Activated naive CD4-positive, alpha-beta T cell treated with Interleukin-2 at 50 U/mL for 16 hours (primary cell): Measurements from ENCODE around the gene LTF.

ENCODE experiments used
- DNase-seq: peaks from one replicate; pipeline ENCODE4 v3.0.0-alpha.2; 2020

Gene LTF

DNA sequence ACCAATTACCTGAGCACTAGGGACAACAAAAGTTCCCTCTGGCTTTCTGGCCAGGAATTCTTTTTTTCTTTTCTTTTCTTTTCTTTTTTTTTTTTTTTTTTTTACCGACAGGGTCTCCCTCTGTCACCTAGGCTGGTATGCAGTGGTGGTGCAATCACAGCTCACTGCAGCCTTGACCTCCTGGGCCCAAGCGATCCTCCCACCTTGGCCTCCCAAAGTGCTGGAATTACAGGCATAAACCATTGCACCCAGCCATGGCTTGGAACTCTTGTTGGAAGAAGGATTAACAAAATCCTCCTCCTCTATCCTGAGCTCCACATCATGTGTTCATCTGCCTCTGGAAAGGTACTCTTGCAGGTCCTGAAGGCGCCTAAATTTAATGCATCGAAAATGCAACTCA, 2.9 kb upstream of the LTF start:
- DNase-seq: no peak

DNA sequence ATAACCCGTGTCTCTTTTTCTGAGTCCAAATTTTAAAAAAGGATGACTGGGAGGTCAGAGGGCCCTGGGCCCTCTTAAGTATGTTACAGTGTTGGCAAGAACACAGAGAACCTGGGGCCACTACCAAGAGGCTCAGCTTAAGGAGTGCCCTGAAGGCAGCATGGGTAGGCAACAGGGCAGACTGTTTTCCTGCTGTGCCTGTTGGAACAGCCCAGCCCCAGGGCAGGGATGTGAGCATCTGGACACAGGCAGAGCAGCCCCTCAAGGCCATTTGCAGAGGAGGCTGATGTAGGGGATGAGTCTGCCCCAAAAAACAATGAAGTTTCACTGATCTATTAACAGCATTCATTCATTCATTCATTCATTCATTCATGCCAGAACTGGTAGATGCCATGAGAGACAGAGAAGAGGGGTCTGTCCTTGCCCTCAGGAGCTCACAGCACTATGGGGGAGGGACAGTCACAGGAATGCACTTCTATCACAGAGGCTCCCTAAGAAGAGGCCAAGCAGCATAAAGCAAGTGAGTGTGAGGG, 2.2 kb upstream of the LTF start:
- DNase-seq: no peak

DNA sequence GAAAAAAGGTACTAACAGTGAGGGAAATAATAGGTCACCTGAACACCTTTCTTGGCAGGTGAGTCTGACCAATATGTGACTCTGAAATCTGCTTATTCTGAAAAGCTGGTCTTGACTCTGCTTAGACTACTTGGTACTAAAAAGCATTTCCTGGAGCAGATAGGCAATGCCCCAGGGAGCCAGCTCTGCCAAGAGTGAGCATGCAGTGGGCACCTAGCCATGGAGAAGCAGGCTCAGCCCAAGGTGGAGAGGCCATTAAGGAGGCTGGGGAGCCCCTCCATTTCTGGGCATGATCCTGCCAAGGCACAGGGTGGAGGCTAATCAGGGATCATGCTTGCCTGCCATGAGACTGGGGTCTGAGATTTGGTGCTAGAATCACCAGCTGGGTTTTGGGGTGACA, 1.6 kb upstream of the LTF start:
- no peak for DNase-seq

DNA sequence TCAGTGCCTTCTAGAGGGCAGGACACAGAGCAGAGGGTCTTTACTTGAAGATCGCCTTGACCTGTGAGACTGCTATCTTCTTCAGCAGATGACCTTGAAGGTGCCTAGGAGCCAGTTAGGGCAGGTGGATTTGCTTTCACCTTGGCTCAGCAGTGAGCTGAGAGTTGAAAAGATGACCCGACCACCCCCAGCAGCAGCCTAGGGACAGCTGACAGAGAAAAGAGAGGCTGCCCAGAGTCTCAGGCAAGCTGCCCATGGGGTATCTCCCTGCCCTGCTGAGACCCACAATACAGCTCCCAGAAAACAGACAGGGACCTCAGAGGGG, 453 bp upstream of the LTF start:
- no peak for DNase-seq

DNA sequence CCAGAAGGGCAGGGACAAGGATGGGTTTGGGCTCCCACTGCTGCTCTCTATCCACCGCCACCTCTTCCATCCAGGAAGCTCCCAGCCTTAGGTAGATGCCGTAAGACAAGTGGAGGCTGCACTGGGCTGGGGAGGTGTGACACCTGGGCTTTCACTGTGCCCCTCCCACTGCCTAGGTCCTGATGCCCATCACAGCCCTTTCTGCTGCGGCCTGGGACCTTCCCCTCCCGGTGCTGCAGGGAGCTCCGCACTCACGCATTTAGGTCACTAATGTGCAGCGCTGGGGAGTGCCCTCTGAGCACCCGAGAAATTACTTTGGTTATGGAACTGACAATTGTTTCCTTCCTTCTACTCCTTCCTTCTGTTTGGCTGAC, 850 bp downstream of the LTF start:
- DNase-seq: no peak

DNA sequence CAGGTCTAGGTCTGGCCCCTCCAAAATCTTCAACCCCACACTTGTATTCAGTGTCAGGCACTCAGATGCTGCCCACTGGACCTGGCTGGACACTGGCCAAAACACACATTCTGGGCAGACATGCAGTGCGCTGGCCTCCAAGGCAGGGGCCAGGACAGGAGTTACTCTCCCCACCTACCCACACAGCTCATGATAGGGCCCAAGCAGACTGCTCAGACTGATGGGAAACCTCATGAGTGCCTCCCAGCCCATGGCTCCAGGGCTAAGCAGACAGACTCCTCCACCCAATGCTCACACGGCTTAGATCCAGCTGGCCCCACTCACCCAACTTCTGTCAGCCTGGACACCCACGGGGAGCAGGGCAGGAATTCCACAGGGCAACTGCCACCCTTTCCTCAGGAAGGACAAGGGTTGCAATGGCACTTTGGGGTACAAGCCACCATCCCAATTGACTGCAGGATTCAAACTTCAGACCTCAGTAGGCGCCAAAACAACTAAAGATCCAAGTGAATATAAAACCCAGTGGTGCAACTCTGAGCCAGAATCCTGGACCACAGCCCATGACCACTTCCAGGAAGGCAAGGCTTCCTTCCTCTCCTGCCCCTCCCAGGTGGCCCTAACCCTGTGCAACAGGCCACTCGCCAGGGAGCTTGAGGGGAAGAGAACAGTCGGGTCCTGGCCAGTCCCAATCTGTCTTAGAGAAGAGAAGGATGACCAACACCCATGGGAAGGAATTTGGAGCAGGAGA, 1.4 kb downstream of the LTF start:
- no peak for DNase-seq

DNA sequence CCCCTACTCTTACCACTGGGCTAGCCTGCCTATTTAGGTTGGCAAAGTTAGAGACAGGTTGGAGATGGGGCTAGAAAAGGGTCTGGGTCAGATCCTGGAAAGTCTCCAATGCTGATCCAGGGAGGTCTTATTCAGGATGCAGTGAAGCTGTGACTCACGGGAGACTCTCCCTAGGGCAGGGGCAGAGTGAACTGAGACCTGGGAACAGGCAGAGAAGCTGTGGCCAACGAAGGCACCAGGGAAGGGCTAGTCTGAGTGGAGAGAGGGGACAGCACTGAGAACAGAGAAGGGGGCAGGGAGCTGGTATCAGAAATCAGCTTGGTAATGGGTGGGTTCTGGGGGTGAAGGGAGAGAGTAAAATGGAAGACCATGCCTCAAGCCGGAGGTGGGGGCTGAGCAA, 2.2 kb downstream of the LTF start:
- DNase-seq: no peak

DNA sequence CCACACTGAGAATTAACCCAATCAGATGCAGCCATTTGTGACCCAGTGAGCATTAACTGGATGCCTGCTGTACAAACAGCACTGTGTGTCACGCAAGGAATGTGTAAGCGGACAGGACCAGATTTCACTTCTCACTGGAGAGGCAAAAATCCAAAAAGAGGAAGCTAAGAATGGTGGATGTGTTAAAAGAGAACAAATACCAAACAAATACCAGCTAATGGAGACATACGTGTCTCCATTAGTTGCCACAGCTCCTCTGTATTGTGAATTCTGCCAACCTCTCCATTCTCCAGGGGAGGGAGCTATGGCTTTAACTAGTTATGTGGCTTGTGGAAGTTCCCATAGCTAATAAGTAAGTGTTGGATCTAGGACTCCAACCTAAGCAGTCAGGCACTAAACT, 2.6 kb downstream of the LTF start:
- DNase-seq: no peak

DNA sequence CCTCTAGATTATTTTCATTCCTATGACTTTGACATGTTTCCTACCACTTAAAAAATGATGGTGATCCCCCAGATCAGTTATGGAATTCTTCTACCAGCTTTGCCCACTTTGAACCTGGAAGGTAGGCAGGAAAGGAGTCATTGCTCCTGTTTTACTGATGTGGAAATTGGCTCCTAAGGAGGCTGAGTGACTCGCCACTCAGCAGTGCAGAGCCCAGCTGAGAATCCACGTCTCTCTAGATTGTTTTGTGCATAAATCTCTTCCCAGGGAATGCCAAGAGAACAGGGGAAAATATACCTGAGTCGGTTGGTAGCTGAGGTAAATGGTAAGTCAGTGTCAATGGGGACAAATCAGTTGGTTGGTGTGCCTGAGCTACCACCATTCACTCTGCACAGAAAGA, 4.7 kb downstream of the LTF start:
- DNase-seq: no peak

DNA sequence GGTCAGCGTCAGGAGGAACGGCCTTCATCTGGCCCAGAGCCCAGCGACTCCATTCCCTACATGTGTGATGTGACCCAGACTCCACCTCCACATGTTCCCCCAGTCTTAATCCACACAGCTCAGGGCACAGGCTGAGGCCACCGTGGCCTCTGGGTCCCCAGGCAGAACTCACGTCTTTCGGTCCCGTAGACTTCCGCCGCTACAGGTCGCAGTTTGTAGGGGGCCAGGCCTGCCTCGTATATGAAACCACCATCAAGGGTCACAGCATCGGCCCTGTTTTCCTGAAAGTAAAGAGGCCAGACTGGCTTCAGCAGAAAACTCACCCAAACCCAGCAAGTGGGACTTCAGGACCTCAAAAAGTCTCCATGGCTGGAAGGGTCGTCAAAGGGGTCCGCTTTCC, 8.6 kb downstream of the LTF start:
- DNase-seq: no peak

DNA sequence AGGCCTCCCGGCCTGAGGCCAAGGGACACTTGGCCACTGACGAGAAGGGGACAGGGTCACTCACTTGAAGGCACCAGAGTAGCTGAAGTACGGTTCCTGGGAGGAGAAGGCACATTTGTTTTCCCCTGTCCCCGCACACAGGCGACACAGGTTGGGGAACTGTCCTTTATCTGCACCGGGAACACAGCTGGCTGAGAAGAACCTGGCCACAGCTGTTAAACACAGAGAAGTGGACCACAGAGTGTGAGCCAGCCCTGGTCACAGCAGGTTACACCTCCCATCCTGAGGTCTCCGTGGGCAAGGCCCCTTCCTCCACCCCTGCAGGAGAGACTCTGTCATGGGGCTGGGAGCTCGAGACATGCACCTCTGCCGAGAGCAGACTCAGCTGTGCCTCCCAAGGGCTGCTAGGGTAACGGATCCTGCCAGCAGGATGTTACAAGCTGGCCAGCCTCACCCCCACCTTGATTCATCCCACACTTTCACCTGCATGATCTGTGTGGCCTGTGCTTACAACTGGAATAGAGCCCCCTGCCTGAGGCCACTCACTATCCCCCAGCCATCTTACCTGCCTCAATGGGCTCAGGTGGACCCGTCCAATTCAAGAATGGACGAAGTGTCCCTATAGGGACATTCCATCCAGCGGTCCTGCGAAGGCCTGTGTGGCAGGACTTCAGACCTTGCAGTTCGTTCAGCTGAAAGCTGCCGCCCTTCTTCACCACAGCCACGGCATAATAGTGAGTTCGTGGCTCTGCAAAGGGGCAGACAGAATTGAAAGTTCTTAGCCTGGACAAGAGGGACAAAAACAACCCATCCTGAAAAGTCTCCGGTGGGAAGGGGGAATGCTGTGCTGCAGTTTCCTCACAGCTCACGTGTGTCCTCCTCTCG, 9.2 kb downstream of the LTF start:
- no peak for DNase-seq

DNA sequence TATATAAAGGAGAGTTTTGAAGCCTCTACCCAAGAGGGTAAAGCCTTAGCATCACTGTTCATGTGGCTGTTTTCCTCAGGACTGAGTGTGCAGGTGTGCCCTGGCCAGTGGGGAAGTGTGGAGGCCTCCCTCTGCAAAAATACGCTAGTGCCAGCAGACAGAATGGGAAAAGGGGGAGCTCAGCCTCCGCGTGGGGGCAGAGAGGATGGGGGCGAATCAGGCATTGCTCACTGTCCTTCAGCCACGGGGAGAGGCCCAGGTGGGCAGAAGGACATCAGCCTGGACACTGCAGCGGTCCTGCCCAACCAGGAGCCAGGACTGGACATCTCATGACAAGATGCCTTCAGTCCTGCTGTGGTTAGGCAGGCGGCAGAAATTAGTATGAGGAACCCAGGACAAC, 10.1 kb downstream of the LTF start:
- no peak for DNase-seq

DNA sequence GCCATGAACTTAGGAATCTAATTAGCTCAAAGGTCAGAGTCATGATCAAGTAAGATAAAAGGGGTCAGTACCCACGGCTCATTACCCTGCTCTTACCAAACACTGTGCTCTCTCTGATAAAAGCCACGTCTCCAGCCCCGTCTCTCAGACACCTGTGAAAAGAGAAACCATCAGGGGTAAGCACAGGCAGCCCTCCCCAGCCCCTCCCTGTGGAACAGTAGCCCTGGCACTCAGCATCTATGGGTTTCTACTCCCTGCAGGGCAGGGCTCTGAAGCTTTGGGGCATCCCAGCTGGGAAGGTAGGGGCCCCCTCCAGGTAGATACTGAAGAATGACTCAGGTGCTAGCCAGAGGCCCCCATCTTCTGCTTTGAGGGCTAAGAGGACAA, 10.5 kb downstream of the LTF start:
- DNase-seq: no peak

DNA sequence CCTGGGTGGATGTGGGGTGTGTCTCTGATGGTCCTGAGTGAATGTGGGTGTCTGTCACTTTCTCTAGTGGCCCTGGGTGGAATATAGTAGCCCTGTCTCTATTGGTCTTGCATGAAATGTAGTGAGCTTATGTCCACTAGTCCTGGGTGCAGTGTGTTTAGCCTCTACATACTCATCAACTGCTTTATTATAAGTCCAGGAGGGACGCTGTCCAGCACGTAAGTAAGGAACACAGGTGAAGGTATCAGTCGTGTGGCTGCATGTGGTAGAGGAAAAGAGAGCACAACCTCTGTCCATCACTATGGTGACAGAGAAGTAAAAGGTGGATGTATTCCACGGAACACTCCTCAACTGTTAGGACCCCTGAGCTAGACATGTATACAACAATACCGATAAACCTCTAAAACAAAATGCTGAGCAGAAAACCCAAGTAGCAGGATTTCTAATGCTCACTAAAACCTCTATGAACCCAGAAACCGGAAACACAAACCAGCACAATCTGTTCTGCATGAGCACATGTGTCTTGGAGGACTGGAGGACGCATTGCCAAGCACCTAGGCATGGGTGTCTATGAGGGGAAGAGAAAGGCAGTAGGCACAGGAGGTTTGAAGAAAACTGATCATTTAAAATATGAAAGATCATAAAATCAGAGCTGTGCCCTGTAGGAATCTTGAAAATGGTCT, 11.0 kb downstream of the LTF start:
- DNase-seq: no peak

DNA sequence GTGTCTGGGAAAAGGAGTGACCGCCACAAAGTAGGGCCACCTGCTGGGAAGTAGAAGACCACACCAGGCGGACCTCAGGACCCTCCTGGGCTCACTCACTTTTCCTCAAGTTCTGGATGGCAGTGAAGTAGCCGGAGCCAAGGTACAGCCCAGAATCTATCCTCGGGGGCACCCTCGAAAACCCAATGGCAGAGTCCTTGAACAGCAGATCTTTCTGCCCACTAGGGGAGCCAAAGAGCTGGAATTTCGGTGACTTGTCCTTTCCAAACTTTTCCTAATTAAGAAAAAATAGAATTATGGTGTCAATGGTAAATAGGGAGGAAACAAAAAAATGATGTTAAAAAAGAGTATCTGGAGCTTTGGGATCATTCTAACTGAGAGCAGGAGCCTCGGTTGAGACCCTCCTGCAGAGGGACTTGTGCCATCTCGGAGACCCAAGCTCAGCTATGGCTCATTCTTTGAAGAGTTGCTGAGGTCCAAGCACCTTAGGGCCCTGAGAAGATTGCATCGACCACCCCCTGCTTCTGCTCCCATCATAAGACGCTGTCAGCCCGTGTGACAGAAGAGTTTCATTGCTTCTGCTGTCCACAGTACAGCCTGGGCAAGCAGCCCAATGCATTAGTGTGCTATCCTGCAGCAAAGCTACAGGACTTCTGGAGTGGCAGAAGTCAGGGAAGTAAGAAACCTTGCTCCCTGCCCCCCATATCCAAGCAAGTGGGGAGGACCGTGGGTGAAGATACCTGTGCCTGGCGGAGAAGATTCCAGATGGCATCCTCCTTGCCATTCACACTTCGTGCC, 14.8 kb downstream of the LTF start:
- no peak for DNase-seq

DNA sequence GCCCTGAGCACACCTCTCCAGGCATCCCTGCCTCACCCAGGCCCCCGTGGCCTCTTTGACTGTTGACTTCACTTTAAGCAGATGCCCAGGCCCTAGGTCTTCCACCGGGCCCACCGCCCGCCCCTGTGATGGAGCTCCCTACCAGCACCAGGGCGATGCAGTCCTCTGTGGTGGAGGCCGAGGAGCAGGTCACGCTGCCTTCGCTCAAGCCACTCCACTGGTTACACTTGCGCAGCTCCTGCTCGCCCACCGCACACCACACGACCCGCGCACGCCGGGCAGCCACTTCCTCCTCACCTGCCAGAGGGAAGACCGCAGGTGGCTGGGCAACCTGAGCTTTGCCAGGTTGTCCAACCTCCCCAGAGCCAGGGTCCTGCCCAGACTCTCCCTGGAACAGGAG, 16.0 kb downstream of the LTF start:
- no peak for DNase-seq

DNA sequence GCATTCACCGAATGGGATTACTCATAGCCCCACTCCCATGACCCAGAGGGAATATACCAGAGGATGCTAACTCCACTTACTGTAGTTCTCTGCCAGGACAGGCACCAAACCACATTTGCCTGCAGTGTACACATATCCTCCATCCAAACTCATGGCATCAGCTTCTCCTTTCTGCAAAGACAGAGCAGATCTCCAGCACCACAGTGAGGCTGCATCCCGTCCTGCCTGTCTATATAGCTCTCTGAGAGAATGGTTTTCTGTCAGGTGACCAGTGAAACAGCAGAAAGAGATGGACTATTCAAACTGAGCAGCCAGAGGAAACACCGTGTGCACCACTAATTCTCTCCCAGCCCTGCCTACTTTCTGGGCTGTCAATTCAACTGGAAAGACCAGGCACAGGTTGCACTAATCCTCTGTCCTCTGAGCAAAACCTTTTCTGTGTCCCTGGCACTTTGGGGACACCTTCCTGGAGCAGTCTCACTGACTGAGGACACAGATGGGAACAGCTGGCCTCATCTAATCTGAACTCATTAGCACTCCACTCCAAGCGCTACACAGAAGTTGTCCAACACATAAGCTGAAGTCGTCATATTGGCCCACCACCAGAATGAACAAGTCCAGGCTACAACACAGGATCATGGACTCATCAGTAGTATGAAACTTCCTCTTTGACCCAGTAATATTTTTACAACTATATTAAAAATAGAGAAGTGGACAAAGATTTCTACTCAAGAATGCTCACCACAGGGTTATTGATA, 17.3 kb downstream of the LTF start:
- no peak for DNase-seq

DNA sequence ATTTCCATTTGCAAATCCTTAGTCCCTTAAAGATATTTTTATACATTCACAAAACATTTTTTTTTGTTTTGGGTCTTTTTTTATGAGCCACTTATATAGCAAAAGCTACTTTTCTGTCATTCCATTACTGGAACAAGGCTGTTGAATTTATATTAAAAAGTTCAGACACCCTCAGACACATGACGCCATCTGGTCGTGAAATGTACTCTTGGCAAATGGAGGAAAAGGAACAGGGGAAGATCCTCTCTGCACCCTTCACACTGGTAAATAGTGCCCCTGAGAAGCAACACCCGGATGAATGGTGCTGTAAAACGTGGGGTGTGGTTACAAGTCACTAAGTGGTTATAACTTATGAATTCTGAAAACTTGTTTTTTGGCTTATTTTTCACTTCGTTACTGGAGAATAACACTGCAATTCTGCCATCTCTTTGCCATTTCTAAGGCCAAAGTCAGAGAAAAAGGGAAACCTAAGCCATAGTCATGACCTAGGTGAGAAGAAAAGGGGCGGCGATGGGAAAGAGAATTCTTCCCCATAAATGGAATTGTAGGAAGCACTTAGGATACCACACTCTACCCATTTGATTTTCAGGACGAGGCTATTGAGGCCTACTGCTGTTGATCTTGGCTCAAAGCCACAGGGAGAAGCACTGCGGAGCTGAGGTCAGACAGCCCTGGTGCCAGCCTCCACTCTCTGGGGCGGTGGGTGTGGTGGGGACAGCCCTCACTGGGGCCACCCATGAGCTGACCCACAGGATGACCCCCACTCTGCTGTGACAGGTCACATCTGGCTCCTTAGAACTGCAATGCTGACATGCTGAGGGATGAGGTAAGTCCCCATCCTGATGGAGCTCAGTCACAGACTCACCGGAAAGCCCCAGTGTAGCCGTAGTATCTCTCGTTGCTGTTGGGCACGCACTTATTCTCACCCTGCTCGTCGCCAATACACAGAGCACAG, 21.9 kb downstream of the LTF start:
- DNase-seq: peak; percentile 16

DNA sequence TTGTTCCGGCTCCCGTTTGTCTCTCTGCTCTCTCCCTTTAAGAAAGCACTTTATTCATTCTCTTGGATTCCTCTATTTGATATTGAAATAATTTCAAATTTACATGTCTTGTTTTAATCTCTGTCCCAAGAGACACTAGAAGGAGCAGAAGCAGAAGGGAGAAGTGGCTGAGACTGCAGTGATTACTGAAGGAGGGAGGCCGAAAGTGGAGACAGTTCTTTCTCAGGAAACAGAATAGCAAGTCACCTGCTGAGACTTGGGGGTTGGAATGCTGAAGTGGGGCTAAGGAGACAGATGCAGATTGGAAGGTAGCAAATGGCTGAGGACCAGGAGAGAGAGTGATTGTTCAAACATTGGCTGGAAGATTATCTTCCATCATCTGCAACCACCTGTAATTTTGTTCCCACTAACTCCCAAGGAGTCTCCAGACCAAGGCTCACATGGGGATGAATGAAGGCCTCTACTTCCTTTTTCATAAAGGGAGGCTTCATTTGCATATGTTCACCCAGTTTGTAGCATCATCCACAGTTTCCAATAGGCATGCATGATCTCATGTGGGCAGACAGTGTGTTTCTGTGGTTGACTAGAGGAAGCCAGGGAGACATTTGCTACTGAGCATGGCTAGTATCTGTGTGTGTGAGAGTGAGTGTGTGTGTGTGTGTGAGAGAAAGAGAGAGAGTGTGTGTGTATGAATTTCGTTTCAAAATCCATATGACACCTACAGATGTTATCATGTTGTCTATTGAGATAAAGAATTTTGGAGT, 24.0 kb downstream of the LTF start:
- DNase-seq: peak; percentile 27

DNA sequence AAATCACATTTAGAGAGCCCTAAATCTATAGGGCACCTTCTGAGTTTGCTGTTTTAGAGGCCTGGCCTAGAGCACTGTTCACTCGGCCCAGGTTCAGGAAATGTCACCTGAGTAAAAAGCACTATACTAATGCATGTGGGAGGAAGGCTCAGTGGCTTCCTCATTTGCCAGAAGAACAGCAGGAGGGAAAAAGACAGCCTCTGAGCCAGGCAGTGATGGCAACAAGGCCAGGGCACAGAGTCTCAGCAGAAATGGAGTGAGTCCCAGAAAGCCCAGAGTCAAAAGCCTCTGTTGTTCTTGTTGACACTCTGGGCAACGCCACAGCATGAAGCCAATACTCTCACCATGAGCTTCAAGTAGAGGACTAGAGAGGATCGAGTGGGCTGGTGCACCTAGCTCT, 25.9 kb downstream of the LTF start:
- DNase-seq: no peak
